Esophagus mucosa (tissue), 1 donor: ENCODE results near the gene PLA1A. TPM values are rescaled to one million over a fixed set of nuclear protein-coding genes. Genes with fewer than 3 reads are reported as not detected.

Source experiments
- ATAC-seq: fragments of 200-7000 bp; cut with Tn5 transposase; one replicate; pipeline ENCODE4 v1.9.1; 2020
- total RNA-seq: library from RNA; stranded (reverse); gene quantifications from one replicate; pipeline ENCODE4 v1.2.4, GENCODE V29; 2023
- donor health status: DM: yes; HTN: yes; CAD: no.

PLA1A gene
- total RNA-seq, 1 donor from 2014 or later, result 0.92 TPM

GRCh38 chr3:119639494-119640350 is 42.0 kb downstream of the PLA1A start:
- ATAC-seq, result peak; percentile 27

GRCh38 chr3:119641416-119641815 is 43.7 kb downstream of the PLA1A start:
- ATAC-seq, result no peak

GRCh38 chr3:119642746-119643473 is 45.2 kb downstream of the PLA1A start:
- ATAC-seq, result no peak

- peak; percentile 51 for ATAC-seq
These were observed 45.8 kb downstream of the PLA1A start for GRCh38 chr3:119643528-119643927.

GRCh38 chr3:119644481-119644880 is 46.8 kb downstream of the PLA1A start:
- ATAC-seq, result no peak

- no peak for ATAC-seq
These were observed 48.1 kb downstream of the PLA1A start for GRCh38 chr3:119645813-119646212.

GRCh38 chr3:119647171-119647570 is 49.5 kb downstream of the PLA1A start:
- peak; percentile 43 for ATAC-seq

GRCh38 chr3:119647843-119648575 is 50.3 kb downstream of the PLA1A start:
- ATAC-seq, result no peak

GRCh38 chr3:119649761-119650160 is 52.1 kb downstream of the PLA1A start:
- ATAC-seq, result no peak

GRCh38 chr3:119652306-119653033 is 54.8 kb downstream of the PLA1A start:
- no peak for ATAC-seq

GRCh38 chr3:119653876-119654275 is 56.2 kb downstream of the PLA1A start:
- ATAC-seq, result no peak

GRCh38 chr3:119657887-119658702 is 60.4 kb downstream of the PLA1A start:
- no peak for ATAC-seq

GRCh38 chr3:119658994-119659393 is 61.3 kb downstream of the PLA1A start:
- ATAC-seq, result no peak

GRCh38 chr3:119659606-119660291 is 62.1 kb downstream of the PLA1A start:
- ATAC-seq, result no peak

- no peak for ATAC-seq
These were observed 63.1 kb downstream of the PLA1A start, which contains the start of gene POPDC2 for GRCh38 chr3:119660474-119661440. TSS of gene POPDC2 (minus strand) at chr3:119660589. CDS start at chr3:119660423, 166 bp downstream.

GRCh38 chr3:119662604-119663373 is 65.1 kb downstream of the PLA1A start:
- ATAC-seq, result no peak

- no peak for ATAC-seq
These were observed 66.2 kb downstream of the PLA1A start for GRCh38 chr3:119663885-119664284.

- no peak for ATAC-seq
These were observed 66.7 kb downstream of the PLA1A start for GRCh38 chr3:119664370-119664769.
